Activated T-cell treated with anti-CD3 and anti-CD28 coated beads, Interleukin-2, amount 50 U/mL, for 24 hours (primary cell): ENCODE measurements around the gene EDEM1.

ENCODE experiments used
- DNase-seq: peaks from one replicate; pipeline ENCODE4 v3.0.0-alpha.2; 2020
- H3K27ac Mint-ChIP-seq: 2 replicates; pipeline ENCODE4 v1.8.0; 2020; ENCODE audit warnings: mild to moderate bottlenecking, mixed read lengths
- H3K27me3 Mint-ChIP-seq: 2 replicates; pipeline ENCODE4 v1.8.0; 2020; ENCODE audit warnings: mixed read lengths
- H3K36me3 Mint-ChIP-seq: 2 replicates; pipeline ENCODE4 v1.8.0; 2020; ENCODE audit warnings: low read depth, mixed read lengths
- H3K4me1 Mint-ChIP-seq: 2 replicates; pipeline ENCODE4 v1.8.0; 2020; ENCODE audit warnings: low read depth, mixed read lengths
- H3K4me3 Mint-ChIP-seq: 2 replicates; pipeline ENCODE4 v1.8.0; 2020; ENCODE audit warnings: mild to moderate bottlenecking, moderate library complexity, mixed read lengths
- H3K9me3 Mint-ChIP-seq: 2 replicates; pipeline ENCODE4 v1.8.0; 2020; ENCODE audit warnings: mixed read lengths

Gene EDEM1

DNA sequence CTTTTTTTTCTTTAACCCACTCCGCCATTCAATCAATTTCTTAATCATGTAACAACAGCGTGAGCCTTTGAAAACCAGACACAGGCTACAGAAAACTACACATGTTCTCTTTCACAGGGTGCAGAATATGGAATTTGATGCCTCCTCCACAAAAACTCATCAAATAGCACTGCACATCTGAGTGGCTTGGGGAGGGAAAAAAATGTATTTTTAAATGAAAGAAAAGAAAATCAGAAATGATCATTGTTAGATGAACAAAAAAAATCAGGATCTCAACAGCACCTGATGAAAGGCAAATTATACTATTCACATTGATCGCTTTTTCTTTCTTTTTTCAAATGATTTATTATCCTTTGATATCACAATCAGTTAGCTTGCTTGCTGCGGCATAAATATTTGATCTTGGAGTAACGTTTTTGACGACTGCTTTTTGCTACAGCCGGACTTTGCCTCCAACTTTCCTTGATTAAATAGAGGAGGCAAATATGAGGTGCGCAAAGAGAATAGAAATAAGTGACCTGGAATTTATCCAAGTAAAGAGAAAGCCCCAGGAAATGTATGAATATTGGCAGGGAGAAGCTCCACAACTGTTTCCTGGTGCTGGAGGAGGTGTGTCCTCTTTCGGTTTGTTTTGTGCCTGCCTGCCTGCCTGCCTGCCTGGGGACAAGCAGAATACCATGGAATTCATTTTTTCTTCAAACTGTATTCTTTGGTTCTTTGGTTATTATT, 63.1 kb downstream of the EDEM1 start:
- H3K9me3 Mint-ChIP-seq, result no peaks in the 10 kb centered on the region
- peaks cover 1% of the 10 kb centered on the region for H3K4me1 Mint-ChIP-seq
- H3K36me3 Mint-ChIP-seq, result no peaks in the 10 kb centered on the region
- no peak for DNase-seq
- H3K4me3 Mint-ChIP-seq, result no peak overlapping the region
- no peak overlapping the region for H3K27ac Mint-ChIP-seq
- H3K27me3 Mint-ChIP-seq, result no peaks in the 10 kb centered on the region

DNA sequence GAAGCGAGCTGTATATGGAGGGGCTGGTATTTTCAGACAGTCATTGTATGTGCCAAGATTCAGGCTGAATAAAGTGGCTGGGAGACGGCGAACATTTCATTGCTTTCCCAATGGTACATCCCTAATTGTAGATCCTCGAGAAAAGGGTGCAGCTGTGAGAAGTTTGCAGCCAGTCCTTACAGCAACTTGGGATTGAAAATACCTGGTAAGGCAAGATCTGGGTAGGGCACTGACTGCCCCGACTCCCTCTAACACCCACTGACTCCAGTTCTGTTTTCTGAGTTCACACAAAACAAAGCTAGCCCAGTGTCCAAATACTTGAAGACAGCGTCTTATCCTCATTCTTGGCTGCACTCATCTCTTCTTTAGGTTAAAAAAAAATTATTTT, 63.7 kb downstream of the EDEM1 start:
- H3K27ac Mint-ChIP-seq, result no peak overlapping the region

DNA sequence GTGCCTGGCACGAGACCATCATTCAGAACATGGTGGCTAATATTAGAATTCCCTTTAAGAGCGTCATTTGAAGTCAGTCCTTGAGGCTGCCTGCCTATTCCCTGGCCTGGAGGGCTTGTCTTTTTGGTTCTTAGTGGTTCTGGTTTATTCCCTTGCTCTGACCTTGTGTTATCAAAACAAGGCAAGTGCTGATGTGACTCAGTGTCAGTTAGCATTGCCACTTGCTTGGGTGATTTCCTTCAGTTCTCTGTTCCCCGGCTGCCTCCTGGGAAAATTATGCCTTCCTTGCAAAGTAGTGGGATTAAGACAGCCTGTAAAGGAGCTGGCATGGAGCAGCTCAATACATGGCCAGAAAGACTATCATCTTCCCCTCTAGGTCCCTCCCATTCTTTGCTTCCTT, 64.6 kb downstream of the EDEM1 start:
- H3K9me3 Mint-ChIP-seq, result no peaks in the 10 kb centered on the region
- DNase-seq, result no peak
- H3K4me1 Mint-ChIP-seq, result no peaks in the 10 kb centered on the region
- H3K4me3 Mint-ChIP-seq, result no peak overlapping the region
- no peaks in the 10 kb centered on the region for H3K27me3 Mint-ChIP-seq
- H3K27ac Mint-ChIP-seq, result no peak overlapping the region
- no peaks in the 10 kb centered on the region for H3K36me3 Mint-ChIP-seq

More for the DNA sequence above, 63.7 kb downstream of the EDEM1 start:
- no peaks in the 10 kb centered on the region for H3K36me3 Mint-ChIP-seq
- H3K27me3 Mint-ChIP-seq, result no peaks in the 10 kb centered on the region
- no peaks in the 10 kb centered on the region for H3K9me3 Mint-ChIP-seq
- DNase-seq, result no peak
- H3K4me1 Mint-ChIP-seq, result peaks cover under 1% of the 10 kb centered on the region
- no peak overlapping the region for H3K4me3 Mint-ChIP-seq

DNA sequence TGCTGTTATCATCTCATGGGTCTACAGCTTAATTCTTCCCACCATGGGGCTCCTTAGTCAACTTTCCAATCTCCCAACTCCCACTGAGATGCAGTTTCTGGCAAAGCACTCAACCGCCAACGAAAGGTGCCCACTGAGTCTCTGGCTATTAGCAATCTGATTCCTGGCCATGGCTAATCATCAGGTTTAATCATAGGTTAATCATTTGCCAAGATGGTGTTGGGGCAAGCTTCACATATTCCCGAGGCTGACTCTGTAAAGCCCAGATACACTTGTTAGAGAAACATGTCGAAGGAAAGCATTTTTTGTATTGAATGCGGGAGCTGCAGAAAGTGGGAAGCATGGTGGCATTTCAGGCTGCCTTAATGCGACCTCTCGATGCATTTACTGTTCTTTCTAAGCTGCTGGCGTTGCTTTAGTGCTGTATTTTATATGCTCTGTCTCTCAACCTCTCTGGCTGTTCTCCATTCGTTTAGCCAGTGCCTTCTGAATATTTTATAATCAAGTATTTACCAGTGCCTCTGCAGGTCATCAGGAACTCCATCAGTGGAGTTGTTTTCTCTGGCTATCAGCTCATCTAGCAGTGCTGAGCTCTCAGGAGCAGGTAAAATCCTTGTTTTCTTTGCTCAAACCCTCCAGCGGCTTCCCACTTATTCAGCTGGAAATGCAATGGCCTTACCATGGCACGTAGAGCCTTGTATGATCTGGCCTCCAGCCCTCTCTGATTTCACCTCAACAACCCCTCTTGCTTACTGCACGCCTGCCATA, 67.0 kb downstream of the EDEM1 start:
- Mint-ChIP-seq H3K27ac (no peak overlapping the region), H3K4me1 (no peaks in the 10 kb centered on the region), H3K9me3 (no peaks in the 10 kb centered on the region), H3K4me3 (no peak overlapping the region), H3K36me3 (no peaks in the 10 kb centered on the region), H3K27me3 (no peaks in the 10 kb centered on the region)
- DNase-seq, result no peak

DNA sequence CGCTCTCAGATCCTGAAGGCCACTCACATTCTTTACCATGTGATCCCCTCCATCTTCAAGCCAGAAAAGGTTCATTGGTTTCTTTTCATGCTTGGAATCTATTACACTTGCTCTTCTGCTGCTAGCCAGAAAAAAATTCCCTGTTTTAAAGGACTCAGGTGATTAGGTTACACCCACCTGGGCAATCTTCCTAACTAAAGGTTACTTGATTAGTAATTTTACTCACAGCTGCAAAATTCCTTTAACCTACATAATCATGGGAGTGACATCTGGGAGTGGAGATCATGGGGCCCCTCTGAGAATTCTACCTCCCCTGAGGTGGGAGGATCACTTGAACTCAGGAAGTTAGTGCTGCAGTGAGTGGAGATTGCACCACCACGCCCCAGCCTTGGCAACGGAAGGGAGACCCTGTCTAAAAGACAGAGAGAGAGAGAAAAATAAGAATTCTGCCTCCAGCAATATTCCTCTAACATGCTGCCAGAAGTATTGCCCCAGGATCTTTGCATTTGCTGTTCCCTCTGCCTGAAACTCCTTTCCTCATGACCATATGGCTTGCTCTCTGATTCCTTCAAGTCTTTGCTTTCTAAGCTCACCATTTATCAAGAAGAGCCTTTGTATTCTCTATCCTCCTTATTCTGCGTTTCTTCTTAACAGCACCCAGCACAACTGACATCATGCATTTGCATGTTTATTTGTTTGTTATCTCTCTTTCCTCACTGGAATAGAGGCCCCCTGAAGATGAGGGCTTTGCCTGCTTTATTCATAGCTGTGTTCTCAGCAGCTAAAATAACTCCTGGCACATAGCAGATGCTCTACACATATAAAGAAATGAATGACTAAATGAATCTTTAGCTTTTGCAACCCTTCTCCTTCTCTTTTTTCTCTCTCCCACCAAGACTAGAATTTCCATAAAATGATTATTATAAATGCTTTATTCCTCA, 68.2 kb downstream of the EDEM1 start:
- Mint-ChIP-seq H3K4me1 (peaks cover 2% of the 10 kb centered on the region), H3K36me3 (no peaks in the 10 kb centered on the region), H3K4me3 (no peak overlapping the region), H3K9me3 (no peaks in the 10 kb centered on the region), H3K27ac (no peak overlapping the region), H3K27me3 (no peaks in the 10 kb centered on the region)
- DNase-seq, result no peak

DNA sequence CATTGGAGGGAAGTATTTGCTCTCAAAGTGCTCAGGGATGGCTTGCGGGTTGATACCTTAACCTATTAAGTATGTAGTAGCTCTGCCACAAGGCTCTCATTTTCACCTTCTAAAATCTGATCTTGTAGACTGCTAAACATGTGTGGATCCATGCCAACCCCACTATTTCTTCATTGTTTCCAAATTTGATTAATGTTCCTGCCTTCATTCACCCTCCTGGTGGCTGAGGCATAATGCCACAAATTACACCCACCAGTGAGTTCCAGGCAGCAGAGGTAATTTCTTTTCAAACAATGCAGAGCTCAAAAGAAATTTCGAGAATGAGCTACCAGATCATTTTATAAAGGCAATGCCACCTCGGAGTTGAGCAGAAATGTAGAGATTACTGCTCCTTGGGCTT, 71.0 kb downstream of the EDEM1 start:
- Mint-ChIP-seq H3K9me3 (no peaks in the 10 kb centered on the region), H3K27me3 (no peaks in the 10 kb centered on the region), H3K27ac (no peak overlapping the region), H3K4me3 (no peak overlapping the region), H3K4me1 (peaks cover 5% of the 10 kb centered on the region), H3K36me3 (no peaks in the 10 kb centered on the region)
- DNase-seq, result no peak

DNA sequence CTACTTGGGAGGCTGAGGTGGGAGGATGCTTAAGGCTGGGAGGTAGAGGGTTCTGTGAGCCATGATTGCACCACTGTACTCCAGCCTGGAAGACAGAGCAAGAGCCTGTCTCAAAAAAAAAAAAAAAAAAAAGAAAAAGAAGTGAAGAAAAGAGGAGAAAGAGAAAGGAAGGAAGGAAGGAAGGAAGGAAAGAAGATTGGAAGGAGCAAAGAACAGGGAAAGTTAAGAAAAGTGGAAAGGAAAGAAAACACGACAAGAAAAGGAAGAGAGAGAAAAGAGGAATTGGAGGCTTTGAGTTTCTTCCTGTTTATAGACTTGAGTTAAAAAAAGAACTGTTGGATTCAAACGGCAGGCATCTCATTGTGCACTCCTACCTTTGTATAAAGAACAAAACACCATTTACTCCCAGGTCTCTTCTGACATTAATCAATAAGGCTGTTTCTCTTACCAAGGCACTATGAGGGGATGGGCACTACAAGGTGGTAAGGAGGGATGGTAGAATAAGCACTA, 73.5 kb downstream of the EDEM1 start:
- no peak for DNase-seq
- Mint-ChIP-seq H3K27ac (no peak overlapping the region), H3K9me3 (no peaks in the 10 kb centered on the region), H3K4me1 (peaks cover 5% of the 10 kb centered on the region), H3K27me3 (no peaks in the 10 kb centered on the region), H3K4me3 (no peak overlapping the region), H3K36me3 (no peaks in the 10 kb centered on the region)

DNA sequence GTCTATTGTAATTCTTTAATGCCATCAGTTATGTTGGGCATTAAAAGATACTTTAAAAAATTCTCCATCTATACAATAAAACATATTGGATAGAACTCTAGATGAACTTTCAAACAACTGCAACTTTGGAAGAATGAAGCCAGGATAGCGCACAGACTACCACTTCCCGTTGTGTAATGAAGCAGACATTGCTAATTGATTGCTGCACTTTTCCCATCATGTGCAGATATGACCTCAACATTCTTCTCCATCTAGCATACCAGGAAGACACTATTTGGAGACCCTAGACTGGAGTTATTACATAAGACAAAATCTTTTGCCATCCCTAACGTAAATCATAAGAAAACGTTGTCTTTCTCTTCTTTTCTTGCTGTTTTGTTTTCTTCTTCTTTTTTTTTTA, 75.0 kb downstream of the EDEM1 start:
- no peak for DNase-seq
- no peaks in the 10 kb centered on the region for H3K27me3 Mint-ChIP-seq
- H3K4me3 Mint-ChIP-seq, result no peak overlapping the region
- H3K4me1 Mint-ChIP-seq, result peaks cover 5% of the 10 kb centered on the region
- no peaks in the 10 kb centered on the region for H3K9me3 Mint-ChIP-seq
- H3K27ac Mint-ChIP-seq, result no peak overlapping the region
- H3K36me3 Mint-ChIP-seq, result no peaks in the 10 kb centered on the region

DNA sequence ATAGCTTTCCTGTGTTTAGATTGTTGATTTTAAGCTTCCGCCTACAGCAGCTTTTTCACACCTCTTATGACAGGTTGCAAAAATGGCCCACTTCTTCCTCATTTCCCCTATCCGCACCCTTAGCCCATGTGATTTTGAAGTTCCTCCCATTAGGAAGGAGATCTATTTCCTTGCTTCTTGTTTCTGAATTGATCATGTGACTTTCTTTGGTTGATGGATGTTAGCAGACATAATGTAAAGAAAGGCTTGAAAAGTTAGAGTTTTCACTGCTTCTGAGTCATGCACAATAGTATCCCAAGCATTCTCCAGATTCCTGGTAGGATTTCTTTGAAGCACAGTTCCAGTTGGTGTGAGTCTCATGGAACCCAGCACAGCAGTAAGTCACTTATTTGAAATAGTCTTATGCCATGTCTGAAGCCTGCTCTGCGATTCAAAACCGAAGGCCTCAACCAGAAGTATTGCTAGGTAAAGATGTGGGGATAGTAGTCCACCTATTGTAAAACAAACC, 76.6 kb downstream of the EDEM1 start:
- Mint-ChIP-seq H3K9me3 (no peaks in the 10 kb centered on the region), H3K4me1 (peaks cover 5% of the 10 kb centered on the region), H3K4me3 (no peak overlapping the region), H3K36me3 (no peaks in the 10 kb centered on the region), H3K27ac (no peak overlapping the region), H3K27me3 (no peaks in the 10 kb centered on the region)
- no peak for DNase-seq

DNA sequence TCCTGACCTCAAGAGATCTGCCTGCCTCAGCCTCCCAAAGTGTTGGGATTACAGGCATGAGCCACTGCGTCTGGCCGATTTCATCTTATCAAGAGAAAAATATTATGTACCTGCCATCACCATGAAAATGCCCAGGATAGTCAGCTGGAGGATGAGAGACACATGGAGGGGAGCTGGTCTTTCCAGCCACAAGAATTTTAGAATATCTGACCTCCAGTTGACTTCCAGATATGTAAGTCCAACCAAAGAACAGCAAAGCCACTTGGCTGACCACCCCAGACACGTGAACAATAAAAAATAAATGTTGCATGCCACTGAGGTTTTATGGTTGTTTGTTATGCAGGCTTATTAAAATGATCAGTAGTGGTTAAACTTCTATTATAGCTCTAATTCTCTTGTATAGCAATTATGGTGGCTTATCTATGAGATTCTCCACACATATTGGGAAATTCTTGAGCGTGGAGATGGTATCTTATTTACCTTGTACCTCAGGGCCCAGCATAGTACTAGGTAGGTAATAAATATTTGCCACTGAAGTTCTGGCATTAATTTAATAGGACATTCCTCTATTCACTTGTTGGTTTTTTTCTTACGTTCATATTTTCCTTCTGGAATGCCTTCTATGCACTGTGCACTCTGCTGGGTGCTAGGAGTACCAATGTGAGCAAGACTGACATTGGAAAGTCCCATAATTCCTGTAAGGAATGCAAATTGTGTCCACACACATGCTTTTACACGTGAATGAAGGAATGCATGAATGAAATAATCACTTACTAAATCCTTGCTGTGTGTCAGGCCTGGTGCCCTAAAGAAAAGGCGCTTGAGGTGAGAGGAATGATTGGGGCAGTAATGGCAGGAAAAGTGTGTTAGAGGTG, 77.6 kb downstream of the EDEM1 start:
- Mint-ChIP-seq H3K4me1 (peaks cover 5% of the 10 kb centered on the region), H3K27ac (no peak overlapping the region), H3K36me3 (no peaks in the 10 kb centered on the region), H3K27me3 (no peaks in the 10 kb centered on the region), H3K9me3 (no peaks in the 10 kb centered on the region), H3K4me3 (no peak overlapping the region)
- no peak for DNase-seq

DNA sequence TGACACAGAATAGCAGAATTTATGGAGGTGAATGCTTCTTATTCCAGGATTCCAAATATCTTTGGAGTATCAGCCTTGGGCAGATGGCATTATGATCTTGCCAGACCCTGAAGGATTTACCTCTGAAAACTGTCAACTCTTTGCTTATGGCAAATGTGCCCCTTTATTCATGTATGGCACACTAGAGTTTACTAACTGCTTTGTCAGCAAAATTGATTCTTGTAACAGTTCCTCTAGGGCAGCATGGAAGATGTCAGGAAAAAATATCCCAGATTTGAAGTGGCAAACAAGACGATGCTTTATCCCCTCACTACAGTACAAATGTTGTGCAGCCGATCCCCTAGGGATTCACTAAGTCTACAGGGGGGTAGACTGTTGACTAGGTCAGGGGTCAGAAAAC, 79.7 kb downstream of the EDEM1 start:
- Mint-ChIP-seq H3K9me3 (no peaks in the 10 kb centered on the region), H3K36me3 (no peaks in the 10 kb centered on the region), H3K27ac (no peak overlapping the region), H3K4me3 (no peak overlapping the region), H3K27me3 (no peaks in the 10 kb centered on the region), H3K4me1 (no peaks in the 10 kb centered on the region)
- no peak for DNase-seq

DNA sequence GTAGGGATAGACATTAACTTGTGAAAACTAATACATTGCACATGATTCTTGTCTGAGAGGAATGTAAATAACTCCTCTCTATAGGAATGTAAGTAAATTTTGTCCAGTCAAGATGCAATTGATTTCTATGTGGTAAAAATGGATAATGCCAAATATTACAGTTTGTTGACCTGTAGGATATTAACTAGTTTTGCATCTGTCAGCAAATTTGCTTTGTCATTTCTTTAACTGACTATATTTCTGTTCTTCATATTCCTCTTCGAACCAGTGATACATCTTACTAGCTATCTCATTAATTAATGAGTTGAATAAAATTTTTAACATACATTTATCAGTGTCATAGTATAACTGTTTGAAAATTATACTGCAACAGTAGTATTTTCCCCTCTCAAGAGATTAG, 80.4 kb downstream of the EDEM1 start:
- Mint-ChIP-seq H3K27me3 (no peaks in the 10 kb centered on the region), H3K9me3 (no peaks in the 10 kb centered on the region), H3K4me1 (no peaks in the 10 kb centered on the region), H3K27ac (no peak overlapping the region), H3K4me3 (no peak overlapping the region), H3K36me3 (no peaks in the 10 kb centered on the region)
- no peak for DNase-seq
